ENCODE measurements around the gene COL8A1.

COL8A1 gene

DNA sequence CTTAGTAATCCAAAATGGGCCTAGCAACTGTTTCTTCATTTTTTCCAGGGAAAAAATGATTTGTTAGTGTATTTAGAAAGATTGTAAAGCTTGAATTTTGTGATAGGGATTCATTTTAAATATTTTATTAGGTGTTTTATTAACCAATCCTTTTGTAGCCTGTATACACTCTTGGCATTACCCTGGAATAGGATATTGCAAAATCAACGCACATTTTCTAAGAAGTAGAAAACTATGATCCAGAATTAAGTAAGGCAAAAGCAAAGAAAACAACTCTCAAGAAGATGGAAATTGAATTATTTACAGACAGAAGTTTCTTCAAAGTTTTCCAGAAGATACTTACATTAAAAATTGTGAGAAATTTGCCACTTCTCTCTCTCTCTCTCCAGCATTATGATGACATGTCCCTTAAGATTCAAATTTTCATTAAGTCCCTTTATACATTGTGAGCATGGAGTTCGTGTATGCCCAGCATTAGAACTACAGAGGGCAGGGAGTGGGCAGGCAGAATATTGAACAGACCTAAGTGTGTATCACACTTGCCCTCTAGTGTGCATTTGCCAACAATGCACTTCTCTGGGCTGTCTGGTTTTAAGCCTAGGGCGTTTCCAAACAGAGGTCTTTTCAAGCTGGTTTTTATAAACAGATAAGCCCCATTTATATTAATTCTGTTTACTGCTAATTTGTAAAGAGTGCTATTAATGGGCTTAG lies 150.8 kb downstream of the COL8A1 start:
- no peak overlapping the region for H3K9ac ChIP-seq (ENCODE audit: low read depth, low read length)
- H3K36me3 ChIP-seq (ENCODE audit: insufficient read depth, low read depth, low read length), result no peaks in the 10 kb centered on the region
- H3K27me3 ChIP-seq (ENCODE audit: insufficient read depth, low read length), result no peaks in the 10 kb centered on the region
- H3K27ac ChIP-seq (ENCODE audit: low read length), result no peak overlapping the region
- H3K9me3 ChIP-seq (ENCODE audit: insufficient read depth, low read depth, low read length), result no peaks in the 10 kb centered on the region
- no peak overlapping the region for H3K4me3 ChIP-seq (ENCODE audit: low read length)
- no peaks in the 10 kb centered on the region for H3K4me1 ChIP-seq (ENCODE audit: insufficient read depth, low read length)

DNA sequence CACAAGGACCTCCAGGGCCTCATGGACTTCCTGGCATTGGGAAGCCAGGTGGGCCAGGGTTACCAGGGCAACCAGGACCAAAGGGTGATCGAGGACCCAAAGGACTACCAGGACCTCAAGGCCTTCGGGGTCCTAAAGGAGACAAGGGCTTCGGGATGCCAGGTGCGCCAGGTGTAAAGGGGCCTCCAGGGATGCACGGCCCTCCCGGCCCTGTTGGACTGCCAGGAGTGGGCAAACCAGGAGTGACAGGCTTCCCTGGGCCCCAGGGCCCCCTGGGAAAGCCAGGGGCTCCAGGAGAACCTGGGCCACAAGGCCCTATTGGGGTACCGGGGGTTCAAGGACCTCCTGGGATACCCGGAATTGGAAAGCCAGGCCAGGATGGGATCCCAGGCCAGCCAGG lies 156.1 kb downstream of the COL8A1 start:
- Histone ChIP-seq H3K27me3 (ENCODE audit: insufficient read depth, low read length) (no peaks in the 10 kb centered on the region), H3K4me3 (ENCODE audit: low read length) (no peak overlapping the region), H3K9me3 (ENCODE audit: insufficient read depth, low read depth, low read length) (no peaks in the 10 kb centered on the region), H3K36me3 (ENCODE audit: insufficient read depth, low read depth, low read length) (no peaks in the 10 kb centered on the region), H3K27ac (ENCODE audit: low read length) (no peak overlapping the region), H3K4me1 (ENCODE audit: insufficient read depth, low read length) (no peaks in the 10 kb centered on the region), H3K9ac (ENCODE audit: low read depth, low read length) (no peak overlapping the region)

DNA sequence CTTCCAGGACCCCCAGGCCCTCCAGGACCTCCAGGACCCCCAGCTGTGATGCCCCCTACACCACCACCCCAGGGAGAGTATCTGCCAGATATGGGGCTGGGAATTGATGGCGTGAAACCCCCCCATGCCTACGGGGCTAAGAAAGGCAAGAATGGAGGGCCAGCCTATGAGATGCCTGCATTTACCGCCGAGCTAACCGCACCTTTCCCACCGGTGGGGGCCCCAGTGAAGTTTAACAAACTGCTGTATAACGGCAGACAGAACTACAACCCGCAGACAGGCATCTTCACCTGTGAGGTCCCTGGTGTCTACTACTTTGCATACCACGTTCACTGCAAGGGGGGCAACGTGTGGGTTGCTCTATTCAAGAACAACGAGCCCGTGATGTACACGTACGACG lies 157.2 kb downstream of the COL8A1 start:
- H3K9me3 ChIP-seq (ENCODE audit: insufficient read depth, low read depth, low read length), result no peaks in the 10 kb centered on the region
- H3K36me3 ChIP-seq (ENCODE audit: insufficient read depth, low read depth, low read length), result no peaks in the 10 kb centered on the region
- no peak overlapping the region for H3K27ac ChIP-seq (ENCODE audit: low read length)
- no peaks in the 10 kb centered on the region for H3K4me1 ChIP-seq (ENCODE audit: insufficient read depth, low read length)
- H3K4me3 ChIP-seq (ENCODE audit: low read length), result no peak overlapping the region
- H3K9ac ChIP-seq (ENCODE audit: low read depth, low read length), result no peak overlapping the region
- no peaks in the 10 kb centered on the region for H3K27me3 ChIP-seq (ENCODE audit: insufficient read depth, low read length)

DNA sequence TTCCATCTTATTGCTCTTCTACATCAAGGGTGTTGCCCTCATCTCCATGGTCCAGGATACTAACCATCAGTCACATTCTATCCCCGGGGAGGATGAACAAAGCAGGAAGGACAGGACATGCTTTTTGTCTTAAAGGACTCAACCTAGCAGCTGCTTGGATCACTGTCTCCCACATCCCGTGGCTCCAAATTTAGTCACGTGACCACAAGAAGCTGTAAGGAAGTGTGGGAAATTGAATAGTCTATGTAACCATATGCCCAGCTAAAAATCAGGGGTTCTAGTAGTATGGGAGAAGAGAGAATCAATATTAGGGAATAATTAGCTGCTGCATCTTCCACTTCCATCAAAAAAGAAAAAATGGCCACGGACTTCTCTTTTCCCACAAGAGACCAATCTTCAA lies 161.0 kb downstream of the COL8A1 start:
- H3K27ac ChIP-seq (ENCODE audit: low read length), result no peak overlapping the region
- H3K27me3 ChIP-seq (ENCODE audit: insufficient read depth, low read length), result no peaks in the 10 kb centered on the region
- H3K36me3 ChIP-seq (ENCODE audit: insufficient read depth, low read depth, low read length), result no peaks in the 10 kb centered on the region
- no peaks in the 10 kb centered on the region for H3K4me1 ChIP-seq (ENCODE audit: insufficient read depth, low read length)
- H3K4me3 ChIP-seq (ENCODE audit: low read length), result no peak overlapping the region
- peaks cover 4% of the 10 kb centered on the region for H3K9me3 ChIP-seq (ENCODE audit: insufficient read depth, low read depth, low read length)
- H3K9ac ChIP-seq (ENCODE audit: low read depth, low read length), result no peak overlapping the region

DNA sequence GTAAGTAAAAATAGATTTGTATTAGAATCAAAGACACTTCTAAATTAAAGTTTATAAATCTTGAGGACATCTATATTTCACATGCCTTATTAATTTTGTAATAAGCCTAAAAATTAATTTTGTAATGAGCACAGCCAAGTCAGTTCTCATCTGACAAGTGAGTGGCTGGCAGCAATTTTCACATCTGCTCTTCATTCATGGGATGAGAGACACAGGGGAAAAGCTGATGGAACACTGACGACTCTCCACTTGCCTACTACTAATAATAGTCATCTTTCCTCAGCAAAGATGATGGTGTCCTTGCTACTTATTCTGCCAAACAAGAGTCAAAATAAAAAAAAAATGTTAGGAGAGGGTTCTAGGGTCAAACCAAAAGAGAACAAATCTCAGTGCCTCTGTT lies 164.9 kb downstream of the COL8A1 start:
- Histone ChIP-seq H3K27ac (ENCODE audit: low read length) (no peak overlapping the region), H3K9me3 (ENCODE audit: insufficient read depth, low read depth, low read length) (peaks cover 29% of the 10 kb centered on the region), H3K27me3 (ENCODE audit: insufficient read depth, low read length) (no peaks in the 10 kb centered on the region), H3K4me1 (ENCODE audit: insufficient read depth, low read length) (no peaks in the 10 kb centered on the region), H3K36me3 (ENCODE audit: insufficient read depth, low read depth, low read length) (no peaks in the 10 kb centered on the region), H3K4me3 (ENCODE audit: low read length) (no peak overlapping the region), H3K9ac (ENCODE audit: low read depth, low read length) (no peak overlapping the region)

DNA sequence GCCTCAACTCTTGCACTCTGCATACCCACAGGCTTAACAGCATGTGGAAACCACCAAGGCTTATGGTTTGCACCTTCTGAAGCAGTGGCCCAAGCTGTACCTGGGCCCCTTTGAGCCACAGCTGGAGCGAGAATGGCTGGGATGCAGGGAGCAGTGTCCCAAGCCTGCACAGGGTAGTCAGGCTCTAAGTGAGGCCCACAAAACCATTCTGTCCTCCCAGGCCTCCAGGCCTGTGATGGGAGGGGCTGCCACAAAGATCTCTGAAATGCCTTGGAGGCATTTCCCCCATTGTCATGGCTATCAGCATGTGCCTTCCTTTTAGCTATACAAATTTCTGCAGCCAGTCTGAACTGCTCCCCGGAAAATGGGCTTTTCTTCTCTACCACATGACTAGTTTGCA lies 166.8 kb downstream of the COL8A1 start:
- no peaks in the 10 kb centered on the region for H3K27me3 ChIP-seq (ENCODE audit: insufficient read depth, low read length)
- peaks cover 29% of the 10 kb centered on the region for H3K9me3 ChIP-seq (ENCODE audit: insufficient read depth, low read depth, low read length)
- H3K9ac ChIP-seq (ENCODE audit: low read depth, low read length), result no peak overlapping the region
- no peaks in the 10 kb centered on the region for H3K4me1 ChIP-seq (ENCODE audit: insufficient read depth, low read length)
- H3K4me3 ChIP-seq (ENCODE audit: low read length), result no peak overlapping the region
- H3K36me3 ChIP-seq (ENCODE audit: insufficient read depth, low read depth, low read length), result no peaks in the 10 kb centered on the region
- no peak overlapping the region for H3K27ac ChIP-seq (ENCODE audit: low read length)

DNA sequence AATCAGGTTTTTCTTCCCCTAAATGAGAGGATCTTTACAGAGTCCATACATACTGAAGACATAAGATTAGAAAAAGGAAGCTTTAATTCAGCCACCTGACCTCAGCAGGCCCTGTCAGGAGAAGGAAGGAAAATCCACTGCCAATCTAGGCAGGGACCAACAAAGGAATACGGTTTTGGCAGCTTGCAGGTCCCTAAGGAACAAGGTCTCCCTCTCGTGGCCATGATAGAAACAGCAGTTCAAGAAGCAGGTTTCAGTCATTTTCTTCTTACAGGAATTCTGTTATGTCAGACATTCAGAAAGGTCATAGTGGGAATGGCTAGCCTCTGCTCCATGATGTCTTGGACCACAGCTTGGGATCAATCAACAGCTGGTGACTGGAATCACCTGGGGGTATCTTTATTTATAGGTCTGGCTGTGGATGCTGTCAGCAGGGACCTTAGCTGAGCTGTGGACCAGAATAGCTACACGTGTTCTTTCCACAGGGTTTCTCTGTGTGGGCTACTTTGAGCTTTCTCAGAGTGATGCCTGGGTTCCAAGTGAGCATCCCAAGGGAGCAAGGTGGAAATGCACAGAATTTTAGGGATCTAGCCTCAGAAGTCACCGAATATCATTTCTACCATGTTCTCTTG lies 169.9 kb downstream of the COL8A1 start:
- H3K27me3 ChIP-seq (ENCODE audit: insufficient read depth, low read length), result no peaks in the 10 kb centered on the region
- H3K36me3 ChIP-seq (ENCODE audit: insufficient read depth, low read depth, low read length), result no peaks in the 10 kb centered on the region
- no peak overlapping the region for H3K9ac ChIP-seq (ENCODE audit: low read depth, low read length)
- no peak overlapping the region for H3K27ac ChIP-seq (ENCODE audit: low read length)
- no peak overlapping the region for H3K4me3 ChIP-seq (ENCODE audit: low read length)
- H3K9me3 ChIP-seq (ENCODE audit: insufficient read depth, low read depth, low read length), result peaks cover 29% of the 10 kb centered on the region
- H3K4me1 ChIP-seq (ENCODE audit: insufficient read depth, low read length), result no peaks in the 10 kb centered on the region

DNA sequence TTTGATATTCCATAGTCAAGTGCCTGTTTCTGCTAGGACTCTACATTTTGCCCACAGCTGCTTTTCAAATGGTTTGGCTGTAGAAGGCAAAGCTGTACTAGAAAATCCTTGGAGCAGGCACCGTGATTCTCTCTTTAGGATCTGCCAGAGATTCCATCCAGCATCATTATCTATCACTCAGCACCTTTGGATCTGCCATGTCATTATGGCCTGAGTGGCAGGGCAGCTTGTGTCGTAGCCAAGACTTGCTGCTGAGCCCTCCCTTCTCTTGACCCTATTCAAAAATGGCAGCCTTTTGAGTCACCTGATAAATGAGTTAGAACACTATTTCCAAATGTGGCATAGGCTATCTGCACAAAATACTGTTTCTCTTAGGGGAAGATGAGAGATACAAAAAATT lies 171.2 kb downstream of the COL8A1 start:
- peaks cover 23% of the 10 kb centered on the region for H3K9me3 ChIP-seq (ENCODE audit: insufficient read depth, low read depth, low read length)
- H3K4me3 ChIP-seq (ENCODE audit: low read length), result no peak overlapping the region
- H3K4me1 ChIP-seq (ENCODE audit: insufficient read depth, low read length), result no peaks in the 10 kb centered on the region
- no peak overlapping the region for H3K27ac ChIP-seq (ENCODE audit: low read length)
- H3K9ac ChIP-seq (ENCODE audit: low read depth, low read length), result no peak overlapping the region
- no peaks in the 10 kb centered on the region for H3K36me3 ChIP-seq (ENCODE audit: insufficient read depth, low read depth, low read length)
- H3K27me3 ChIP-seq (ENCODE audit: insufficient read depth, low read length), result no peaks in the 10 kb centered on the region

DNA sequence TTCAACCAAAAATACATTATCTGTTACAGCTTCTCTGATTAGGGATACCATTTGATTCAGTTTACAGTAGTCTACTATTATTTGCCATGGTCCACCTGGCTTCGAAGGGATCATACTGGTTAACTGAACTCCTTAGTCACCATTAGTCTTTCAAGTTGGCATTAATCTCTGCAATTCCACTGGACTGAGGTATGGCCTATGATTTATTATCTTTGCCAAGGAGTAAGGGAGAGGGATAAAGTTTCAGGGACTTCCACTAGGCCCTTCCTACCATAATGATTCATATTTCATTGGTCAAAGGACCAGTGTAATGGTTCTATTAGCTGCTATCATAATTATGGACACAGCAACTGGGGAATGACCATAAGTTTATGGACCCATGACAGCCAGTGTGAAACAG lies 172.0 kb downstream of the COL8A1 start:
- H3K4me3 ChIP-seq (ENCODE audit: low read length), result no peak overlapping the region
- H3K27ac ChIP-seq (ENCODE audit: low read length), result no peak overlapping the region
- no peak overlapping the region for H3K9ac ChIP-seq (ENCODE audit: low read depth, low read length)
- peaks cover 15% of the 10 kb centered on the region for H3K9me3 ChIP-seq (ENCODE audit: insufficient read depth, low read depth, low read length)
- no peaks in the 10 kb centered on the region for H3K36me3 ChIP-seq (ENCODE audit: insufficient read depth, low read depth, low read length)
- H3K4me1 ChIP-seq (ENCODE audit: insufficient read depth, low read length), result no peaks in the 10 kb centered on the region
- H3K27me3 ChIP-seq (ENCODE audit: insufficient read depth, low read length), result no peaks in the 10 kb centered on the region

DNA sequence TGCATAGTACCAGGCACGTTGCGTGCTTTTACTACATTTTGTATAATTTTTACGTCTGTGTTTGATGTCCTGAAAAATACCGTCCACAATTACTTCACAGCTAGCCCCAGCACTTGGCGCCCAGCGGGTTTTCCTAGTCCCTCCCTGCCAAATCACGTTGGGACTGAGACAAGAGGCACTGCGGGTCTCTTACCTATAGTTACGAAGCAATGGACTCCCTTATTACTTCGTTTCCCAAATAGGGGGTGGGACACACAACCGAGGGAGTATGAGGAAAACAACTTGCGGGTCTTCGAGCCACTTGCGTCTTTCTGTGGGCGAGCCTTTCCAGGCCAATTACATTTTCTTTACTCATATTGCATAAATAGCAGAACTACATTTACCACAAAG lies 178.6 kb downstream of the COL8A1 start:
- Histone ChIP-seq H3K9me3 (ENCODE audit: insufficient read depth, low read depth, low read length) (no peaks in the 10 kb centered on the region), H3K27me3 (ENCODE audit: insufficient read depth, low read length) (peaks cover 7% of the 10 kb centered on the region; the same call in 1 of the 2 replicates), H3K27ac (ENCODE audit: low read length) (peak overlapping the region; percentile 2), H3K4me3 (ENCODE audit: low read length) (peak overlapping the region; percentile 88), H3K9ac (ENCODE audit: low read depth, low read length) (peak overlapping the region; percentile 85), H3K36me3 (ENCODE audit: insufficient read depth, low read depth, low read length) (no peaks in the 10 kb centered on the region), H3K4me1 (ENCODE audit: insufficient read depth, low read length) (no peaks in the 10 kb centered on the region)

DNA sequence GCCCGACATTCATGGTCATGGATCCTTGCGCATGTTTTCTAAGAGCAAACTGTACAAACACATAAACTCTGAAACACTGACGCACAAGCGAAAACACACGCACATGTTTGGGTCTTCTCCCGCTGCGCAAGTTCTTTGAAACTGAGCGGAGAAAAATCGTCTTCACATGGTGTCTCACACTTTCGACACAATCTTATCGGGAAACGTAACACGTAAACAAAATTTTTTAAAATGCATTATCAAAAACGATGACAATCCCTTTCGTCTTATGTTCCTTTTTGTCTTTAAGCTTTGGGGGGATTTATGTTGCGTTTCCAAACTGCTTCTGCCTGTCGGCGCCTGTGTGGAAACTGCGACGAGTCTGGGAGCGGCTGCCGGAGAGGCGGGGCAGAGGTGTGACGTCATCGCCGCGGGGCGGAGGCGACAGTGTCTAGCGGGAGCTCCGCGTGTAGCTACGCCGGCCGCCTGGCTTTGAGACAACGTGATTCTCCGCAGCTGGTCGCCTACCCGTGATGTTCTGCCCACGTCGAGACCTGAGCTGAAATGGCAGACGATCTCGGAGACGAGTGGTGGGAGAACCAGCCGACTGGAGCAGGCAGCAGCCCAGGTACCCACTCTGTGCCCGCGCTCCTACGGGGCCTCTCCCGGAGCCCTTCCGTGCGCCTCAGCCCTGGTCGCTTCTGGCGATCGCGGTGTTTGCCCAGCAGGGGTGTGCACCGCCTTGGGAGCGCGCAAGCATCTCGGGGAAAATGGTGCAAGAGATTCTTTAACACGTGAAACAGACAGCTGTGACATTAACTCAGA lies 179.2 kb downstream of the COL8A1 start, which contains the start of gene CMSS1:
TSS of gene CMSS1 (plus strand) at position 426 of the 804 bp plus-strand sequence.
- peak within 1 kb of the TSS; percentile 2 for H3K27ac ChIP-seq (ENCODE audit: low read length)

More for the DNA sequence above, 179.2 kb downstream of the COL8A1 start, which contains the start of gene CMSS1:
- Histone ChIP-seq H3K9me3 (ENCODE audit: insufficient read depth, low read depth, low read length) (no peaks in the 10 kb centered on the region), H3K4me3 (ENCODE audit: low read length) (peak within 1 kb of the TSS; percentile 88), H3K36me3 (ENCODE audit: insufficient read depth, low read depth, low read length) (no peaks in the 10 kb centered on the region), H3K27me3 (ENCODE audit: insufficient read depth, low read length) (peaks cover 7% of the 10 kb centered on the region; the same call in 1 of the 2 replicates), H3K4me1 (ENCODE audit: insufficient read depth, low read length) (no peaks in the 10 kb centered on the region), H3K9ac (ENCODE audit: low read depth, low read length) (peak within 1 kb of the TSS; percentile 85)
